HepG2 (cell line): ENCODE data around the gene PSPH. TPM values are rescaled to one million over a fixed set of nuclear protein-coding genes. Genes with fewer than 3 reads are reported as not detected.
"Not testable (repeated sequence)": the region's sequence is repeated elsewhere in the genome, so short reads cannot be mapped to it uniquely, and the experiment has no call there.

Source experiments
- ATAC-seq: fragments of 200-7000 bp; cut with Tn5 transposase; 3 replicates; pipeline ENCODE4 v1.9.1; 2020; ENCODE audit warnings: mild to moderate bottlenecking, moderate library complexity
- BruUV-seq: library from RNA; stranded (reverse); fragments of 400-500 nt; replicated peaks from 2 replicates; lab custom pipeline; 2021; lab: Mats Ljungman, UMichigan
- CTCF ChIA-PET: fragments of 300-600 bp; formaldehyde crosslinking; extraction: SDS; loops from one replicate; lab custom pipeline; 2021; ENCODE audit warnings: low total read pairs, inconsistent platforms, low intra/inter-chr PET ratio; lab: Yijun Ruan, JAX
- POLR2A ChIA-PET: fragments of 350-600 bp; sonication (Branson Sonifier 250); formaldehyde crosslinking; loops from one replicate; lab custom pipeline; 2020; ENCODE audit warnings: antibody characterized with exemption, inconsistent platforms; lab: Yijun Ruan, JAX
- DNase-seq: peaks from one replicate; pipeline ENCODE4 v3.0.0-alpha.2; 2015; ENCODE audit warnings: low spot score
- FAIRE-seq: peaks from 3 replicates; lab custom pipeline; 2011; peaks lifted over from hg19 to GRCh38; lab: Jason Lieb, UNC
- H2AFZ ChIP-seq: one replicate; pipeline ENCODE4 v1.6.1; 2011; ENCODE audit warnings: low read length, inconsistent platforms
- H3K27ac ChIP-seq: fragments of 300-600 bp; 3 replicates; pipeline ENCODE4 v1.8.0; 2011; ENCODE audit warnings: mixed run types, mild to moderate bottlenecking, mixed read lengths, low read length, inconsistent platforms; ENCODE audit not compliant: insufficient read depth; ENCODE audit errors: extremely low read length
- H3K27me3 ChIP-seq, 2 experiments: fragments of 200-600 bp in 1 of 2; 2 replicates in 1 of 2; 3 replicates in 1 of 2; pipeline versions ENCODE4 v1.6.0 to v1.8.0; 2011; ENCODE audit warnings: low read length in 2 of 2, mild to moderate bottlenecking in 2 of 2, moderate library complexity in 2 of 2, inconsistent platforms in 1 of 2; ENCODE audit not compliant: insufficient read depth in 2 of 2, control insufficient read depth in 1 of 2
- H3K36me3 ChIP-seq, 2 experiments: fragments of 200-600 bp in 1 of 2; replicated peaks in 1 of 2; 2 replicates in 1 of 2; 3 replicates in 1 of 2; pipeline versions ENCODE4 v1.5.1 to v1.8.0; 2011; ENCODE audit warnings: low read length in 2 of 2, inconsistent platforms in 1 of 2; ENCODE audit not compliant: insufficient read depth in 2 of 2, control insufficient read depth in 1 of 2
- H3K4me1 ChIP-seq: 2 replicates; pipeline ENCODE4 v1.5.1; 2012; ENCODE audit warnings: low read length, inconsistent platforms; ENCODE audit not compliant: insufficient read depth
- H3K4me2 ChIP-seq: 2 replicates; pipeline ENCODE4 v1.6.0; 2011; ENCODE audit warnings: low read depth, low read length, inconsistent platforms
- H3K4me3 ChIP-seq, 3 experiments: fragments of 200-600 bp in 1 of 3; sonication (generic), shearing (Covaris generic) in 1 of 3; replicated peaks in 1 of 3; 2 replicates each; pipeline ENCODE4 v1.5.1; 2011 to 2016; ENCODE audit warnings: low read length in 3 of 3, inconsistent platforms in 2 of 3, low read depth in 2 of 3, mild to moderate bottlenecking in 2 of 3, control low read depth in 1 of 3, mixed read lengths in 1 of 3; ENCODE audit not compliant: insufficient read depth in 1 of 3
- H3K79me2 ChIP-seq: one replicate; pipeline ENCODE4 v1.6.1; 2011; ENCODE audit warnings: low read length, inconsistent platforms; ENCODE audit not compliant: insufficient read depth
- H3K9ac ChIP-seq: 2 replicates; pipeline ENCODE4 v1.6.0; 2011; ENCODE audit warnings: mild to moderate bottlenecking, low read depth, low read length, inconsistent platforms; ENCODE audit not compliant: insufficient read depth
- H3K9me3 ChIP-seq: 2 replicates; pipeline ENCODE4 v1.5.1; 2012; ENCODE audit warnings: mild to moderate bottlenecking, low read length
- H4K20me1 ChIP-seq: 2 replicates; pipeline ENCODE4 v1.6.0; 2011; ENCODE audit warnings: inconsistent platforms, mild to moderate bottlenecking, low read length, moderate library complexity; ENCODE audit not compliant: insufficient read depth
- AGO2 ChIP-seq: fragments of 200-400 bp; formaldehyde crosslinking; optimal IDR thresholded peaks from 2 replicates; pipeline ENCODE3; 2017; ENCODE audit warnings: mild to moderate bottlenecking, low read depth, low read length, moderate library complexity
- PHF21A ChIP-seq: sonication (generic); formaldehyde crosslinking; IDR thresholded peaks from 2 replicates; pipeline ENCODE4 v1.5.0; 2020; ENCODE audit warnings: mild to moderate bottlenecking, missing genetic modification reagents
- PITX1 ChIP-seq: sonication (generic); formaldehyde crosslinking; IDR thresholded peaks from 2 replicates; pipeline ENCODE4 v1.5.1; 2020; ENCODE audit warnings: mild to moderate bottlenecking, missing genetic modification reagents
- WGBS: methylation state at CpG from one replicate; pipeline ENCODE4 v1.1.6; 2017; ENCODE audit warnings: low lambda C conversion rate; 5-methylcytosine and 5-hydroxymethylcytosine counted together
- in situ Hi-C: cut with HindIII; loops from 2 replicates; pipeline ENCODE4 v1.10.0; 2017; ENCODE audit warnings: low pct_unique_long_range_greater_than_20kb; ENCODE audit not compliant: extremely low pct_ligation_motif_present
- intact Hi-C: fragments of 100-400 bp; cut with micrococcal nuclease; formaldehyde crosslinking; loops from one replicate; pipeline ENCODE4 v1.10.0; 2022; ENCODE audit not compliant: unreplicated experiment
- polyA plus RNA-seq, 8 experiments: library from polyadenylated mRNA; depleted of rRNA in 3 of 8; stranded (reverse) in 7 of 8; unstranded in 1 of 8; fragments of >200 nt; fragmentation: Illumina TruSeq in 4 of 8; extraction: Trizol in 4 of 8; gene quantifications; 2 replicates each; pipeline versions ENCODE4 v1.2.1 to v1.2.3, GENCODE V29; 2011 to 2016; ENCODE audit warnings: low read depth in 4 of 8, missing spikeins in 1 of 8, mixed read lengths in 1 of 8; ENCODE audit not compliant: insufficient read depth in 1 of 8
- total RNA-seq, 5 experiments: library from RNA; depleted of rRNA; stranded (reverse); fragments of >200 nt; fragmentation: Illumina TruSeq; extraction: Trizol; gene quantifications; 2 replicates each; pipeline ENCODE4 v1.2.3, GENCODE V29; 2016; ENCODE audit warnings: low read depth in 1 of 5

Gene PSPH
- total and polyA plus RNA-seq, 2 of the 13 experiments (the other 11 are each of a cell fraction or from before 2014, with no cell fraction given), result 85.5 to 124 TPM

DNA sequence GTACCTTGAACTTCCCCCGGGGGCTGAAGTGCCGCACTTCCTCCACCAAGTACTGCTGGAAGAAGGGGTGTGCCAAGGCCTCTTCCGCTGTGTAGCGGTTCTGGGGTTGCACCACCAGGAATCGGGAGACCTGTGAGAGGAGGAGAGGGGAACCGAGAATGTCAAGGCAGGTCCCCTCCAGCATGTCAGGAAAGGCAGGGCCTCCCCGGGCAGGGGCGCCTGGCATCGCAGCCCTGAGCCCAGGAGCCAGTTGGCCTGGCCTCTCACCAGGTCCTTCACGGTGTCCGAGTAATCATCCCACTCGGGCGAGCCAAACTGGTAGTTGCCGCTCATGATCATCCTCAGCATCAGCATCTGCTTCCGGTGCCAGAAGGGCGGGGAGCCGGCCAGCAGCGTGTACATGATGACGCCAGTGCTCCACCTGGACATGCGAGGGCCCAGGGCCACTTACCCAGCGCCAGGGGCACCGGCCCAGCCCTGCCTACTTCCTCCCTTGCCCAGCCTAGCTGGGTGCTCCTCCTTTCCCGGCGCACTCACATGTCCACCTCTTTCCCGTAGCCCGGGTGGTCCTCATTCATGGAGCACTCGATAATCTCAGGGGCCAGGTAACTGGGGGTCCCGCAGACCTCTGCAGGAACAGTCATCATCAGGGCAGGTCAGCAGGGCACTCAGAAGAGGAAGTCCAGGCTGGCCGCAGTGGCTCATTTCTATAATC lies 30.5 kb upstream of the PSPH start:
- no peak overlapping the region for H3K27ac ChIP-seq
- H2AFZ ChIP-seq, result no peak overlapping the region
- H4K20me1 ChIP-seq, result no peaks in the 10 kb centered on the region
- no peaks in the 10 kb centered on the region for H3K9me3 ChIP-seq
- FAIRE-seq, result no peak
- no peak for TF ChIP-seq PITX1 (CRISPR knock-in tag)
- no peak for TF ChIP-seq PHF21A
- peak; percentile 6 for TF ChIP-seq AGO2
- no peak for DNase-seq
- POLR2A ChIA-PET, result no interaction called here
- BruUV-seq, result no TSS peak
- H3K27me3 ChIP-seq, result no peaks in the 10 kb centered on the region
- no peak overlapping the region for H3K4me2 ChIP-seq
- peaks cover 20% of the 10 kb centered on the region for H3K4me1 ChIP-seq
- WGBS, result 96% methylated on average over 12 of the region's 29 CpGs
- in situ Hi-C loops (loop anchor here (25.0 kb wide), 1 partner anchor 319 kb away; no protein-coding TSS in a partner anchor), intact Hi-C loops (no loop called here)
- no peaks in the 10 kb centered on the region for H3K79me2 ChIP-seq
- H3K9ac ChIP-seq, result no peak overlapping the region
- H3K36me3 ChIP-seq, result peaks cover 0 to 1% of the 10 kb centered on the region in 2 experiments; a peak in 1 of 5 replicates
- ATAC-seq, result no peak
- CTCF ChIA-PET, result no interaction called here
- no peak overlapping the region for H3K4me3 ChIP-seq

GRCh38 chr7:56080726-56081435 lies 29.6 kb upstream of the PSPH start:
- H3K27ac ChIP-seq, H2AFZ ChIP-seq, H3K4me3 ChIP-seq, DNase-seq, ATAC-seq, H3K4me2 ChIP-seq, FAIRE-seq, H4K20me1 ChIP-seq, CTCF ChIA-PET, H3K36me3 ChIP-seq, H3K9me3 ChIP-seq, intact Hi-C loops, H3K79me2 ChIP-seq, H3K9ac ChIP-seq, POLR2A ChIA-PET, H3K27me3 ChIP-seq, BruUV-seq: not testable (repeated sequence)
- 98% methylated on average over 24 of the region's 28 CpGs for WGBS
- peaks cover 20% of the 10 kb centered on the region for H3K4me1 ChIP-seq
- in situ Hi-C loops, result loop anchor here (25.0 kb wide), 1 partner anchor 319 kb away; no protein-coding TSS in a partner anchor
